Amniotic stem cell (primary cell): ENCODE data around the gene GAS6.
"Not testable (repeated sequence)": the region's sequence is repeated elsewhere in the genome, so short reads cannot be mapped to it uniquely, and the experiment has no call there.

Experiments
- DNase-seq: peaks from one replicate; lab custom pipeline; 2025; lab: John Stamatoyannopoulos, UW

The GAS6 gene

GRCh38 chr13:113837560-113838355, 26.1 kb downstream of the GAS6 start:
- peak; percentile 93 for DNase-seq

- DNase-seq, result no peak
Observed at GRCh38 chr13:113836768-113837559, 26.9 kb downstream of the GAS6 start.

GRCh38 chr13:113835461-113836270, 28.2 kb downstream of the GAS6 start:
- peak; percentile 29 for DNase-seq

- no peak for DNase-seq
Observed at GRCh38 chr13:113834496-113835200, 29.2 kb downstream of the GAS6 start.

- DNase-seq, result not testable (repeated sequence)
Observed at GRCh38 chr13:113834006-113834405, 29.9 kb downstream of the GAS6 start.

GRCh38 chr13:113833111-113833830, 30.6 kb downstream of the GAS6 start:
- no peak for DNase-seq

- DNase-seq, result no peak
Observed at GRCh38 chr13:113832631-113833030, 31.2 kb downstream of the GAS6 start.

GRCh38 chr13:113832205-113832604, 31.7 kb downstream of the GAS6 start:
- no peak for DNase-seq

GRCh38 chr13:113831061-113831460, 32.8 kb downstream of the GAS6 start:
- no peak for DNase-seq

- DNase-seq, result not testable (repeated sequence)
Observed at GRCh38 chr13:113830426-113830950, 33.4 kb downstream of the GAS6 start.

GRCh38 chr13:113828282-113828825, 35.5 kb downstream of the GAS6 start:
- no peak for DNase-seq

- no peak for DNase-seq
Observed at GRCh38 chr13:113827021-113827420, 36.9 kb downstream of the GAS6 start.

GRCh38 chr13:113826446-113826845, 37.4 kb downstream of the GAS6 start:
- DNase-seq, result not testable (repeated sequence)

GRCh38 chr13:113825841-113826240, 38.0 kb downstream of the GAS6 start:
- DNase-seq, result no peak

- no peak for DNase-seq
Observed at GRCh38 chr13:113823771-113824170, 40.1 kb downstream of the GAS6 start.

GRCh38 chr13:113822956-113823744, 40.7 kb downstream of the GAS6 start:
- no peak for DNase-seq

- DNase-seq, result no peak
Observed at GRCh38 chr13:113822266-113822665, 41.6 kb downstream of the GAS6 start.

GRCh38 chr13:113821847-113822246, 42.0 kb downstream of the GAS6 start:
- DNase-seq, result no peak

GRCh38 chr13:113820813-113821651, 42.8 kb downstream of the GAS6 start:
- peak; percentile 91 for DNase-seq
